ENCODE results near the gene NXPH3. TPM values are rescaled to one million over a fixed set of nuclear protein-coding genes. Genes with fewer than 3 reads are reported as not detected.
"Not testable (repeated sequence)": the region's sequence is repeated elsewhere in the genome, so short reads cannot be mapped to it uniquely, and the experiment has no call there.

The NXPH3 gene
- total and polyA plus RNA-seq, 2 experiments from 2014 or later, result 2.1 to 9.0 TPM

- no peak overlapping the region for H3K4me3 ChIP-seq
- no peaks in the 10 kb centered on the region for H3K36me3 ChIP-seq
- TF ChIP-seq CTCF (IDR thresholded peaks at IDR 0.05; ENCODE audit: low read depth, low read length), result no peak
- peaks cover 14% of the 10 kb centered on the region for H3K27me3 ChIP-seq
- no peaks in the 10 kb centered on the region for H3K9me3 ChIP-seq (ENCODE audit: low read depth)
- H3K4me1 ChIP-seq (ENCODE audit: low read depth), result no peaks in the 10 kb centered on the region
- no peak for DNase-seq (ENCODE audit: low read depth in 1 of 2, low spot score in 1 of 2)
- no peak overlapping the region for H3K27ac ChIP-seq
These were observed 9.0 kb upstream of the NXPH3 start for GRCh38 chr17:49566668-49567071.

GRCh38 chr17:49567104-49567521 is 8.6 kb upstream of the NXPH3 start:
- H3K4me1 ChIP-seq (ENCODE audit: low read depth), result no peaks in the 10 kb centered on the region
- no peaks in the 10 kb centered on the region for H3K9me3 ChIP-seq (ENCODE audit: low read depth)
- no peak for TF ChIP-seq CTCF (IDR thresholded peaks at IDR 0.05; ENCODE audit: low read depth, low read length)
- DNase-seq (ENCODE audit: low read depth in 1 of 2, low spot score in 1 of 2), result no peak
- H3K4me3 ChIP-seq, result no peak overlapping the region
- H3K27ac ChIP-seq, result no peak overlapping the region
- H3K27me3 ChIP-seq, result peaks cover 18% of the 10 kb centered on the region
- H3K36me3 ChIP-seq, result no peaks in the 10 kb centered on the region

GRCh38 chr17:49567871-49568694 is 7.6 kb upstream of the NXPH3 start:
- H3K9me3 ChIP-seq (ENCODE audit: low read depth), result no peaks in the 10 kb centered on the region
- no peak overlapping the region for H3K4me3 ChIP-seq
- peak; percentile 85 to 90 for DNase-seq (ENCODE audit: low read depth in 1 of 2, low spot score in 1 of 2)
- H3K27me3 ChIP-seq, result peaks cover 28% of the 10 kb centered on the region
- H3K27ac ChIP-seq, result no peak overlapping the region
- TF ChIP-seq CTCF (IDR thresholded peaks at IDR 0.05; ENCODE audit: low read depth, low read length), result peak; percentile 91
- H3K36me3 ChIP-seq, result no peaks in the 10 kb centered on the region
- H3K4me1 ChIP-seq (ENCODE audit: low read depth), result no peaks in the 10 kb centered on the region

GRCh38 chr17:49568695-49569047 is 7.0 kb upstream of the NXPH3 start:
- not testable (repeated sequence) for H3K36me3 ChIP-seq; H3K27ac ChIP-seq; H3K9me3 ChIP-seq (ENCODE audit: low read depth); H3K4me3 ChIP-seq; H3K4me1 ChIP-seq (ENCODE audit: low read depth); DNase-seq (ENCODE audit: low read depth in 1 of 2, low spot score in 1 of 2)
- H3K27me3 ChIP-seq, result peaks cover 31% of the 10 kb centered on the region

- Histone ChIP-seq H3K4me1 (ENCODE audit: low read depth) (no peaks in the 10 kb centered on the region), H3K9me3 (ENCODE audit: low read depth) (no peaks in the 10 kb centered on the region), H3K36me3 (no peaks in the 10 kb centered on the region), H3K27me3 (peaks cover 36% of the 10 kb centered on the region), H3K4me3 (no peak overlapping the region), H3K27ac (no peak overlapping the region)
- no peak for DNase-seq (ENCODE audit: low read depth in 1 of 2, low spot score in 1 of 2)
- no peak for TF ChIP-seq CTCF (IDR thresholded peaks at IDR 0.05; ENCODE audit: low read depth, low read length)
These were observed 5.0 kb upstream of the NXPH3 start for GRCh38 chr17:49570540-49571242.

GRCh38 chr17:49571283-49571682 is 4.4 kb upstream of the NXPH3 start:
- DNase-seq (ENCODE audit: low read depth in 1 of 2, low spot score in 1 of 2), result no peak
- no peak overlapping the region for H3K4me3 ChIP-seq
- H3K27me3 ChIP-seq, result peaks cover 36% of the 10 kb centered on the region
- no peak for TF ChIP-seq CTCF (IDR thresholded peaks at IDR 0.05; ENCODE audit: low read depth, low read length)
- H3K9me3 ChIP-seq (ENCODE audit: low read depth), result no peaks in the 10 kb centered on the region
- H3K4me1 ChIP-seq (ENCODE audit: low read depth), result no peaks in the 10 kb centered on the region
- H3K27ac ChIP-seq, result no peak overlapping the region
- H3K36me3 ChIP-seq, result no peaks in the 10 kb centered on the region
